Lower leg skin (tissue), 3 donors: ENCODE data around the gene CCL1.

Experiments used
- POLR2A ChIP-seq, 2 donors: fragments of 450-650 bp; IDR thresholded peaks; one replicate each; pipeline ENCODE4 v1.6.1; 2016 to 2017; ENCODE audit warnings: antibody characterized with exemption in 2 of 2, mild to moderate bottlenecking in 1 of 2, moderate library complexity in 1 of 2
- TF ChIP-seq, protein P1 (sequence below), 3 donors: fragments of 450-650 bp; IDR thresholded peaks; one replicate each; pipeline ENCODE4 v1.5.1; 2016; ENCODE audit warnings: antibody characterized with exemption in 3 of 3, mild to moderate bottlenecking in 3 of 3, moderate library complexity in 2 of 3

- TF ChIP-seq, protein P1, sequence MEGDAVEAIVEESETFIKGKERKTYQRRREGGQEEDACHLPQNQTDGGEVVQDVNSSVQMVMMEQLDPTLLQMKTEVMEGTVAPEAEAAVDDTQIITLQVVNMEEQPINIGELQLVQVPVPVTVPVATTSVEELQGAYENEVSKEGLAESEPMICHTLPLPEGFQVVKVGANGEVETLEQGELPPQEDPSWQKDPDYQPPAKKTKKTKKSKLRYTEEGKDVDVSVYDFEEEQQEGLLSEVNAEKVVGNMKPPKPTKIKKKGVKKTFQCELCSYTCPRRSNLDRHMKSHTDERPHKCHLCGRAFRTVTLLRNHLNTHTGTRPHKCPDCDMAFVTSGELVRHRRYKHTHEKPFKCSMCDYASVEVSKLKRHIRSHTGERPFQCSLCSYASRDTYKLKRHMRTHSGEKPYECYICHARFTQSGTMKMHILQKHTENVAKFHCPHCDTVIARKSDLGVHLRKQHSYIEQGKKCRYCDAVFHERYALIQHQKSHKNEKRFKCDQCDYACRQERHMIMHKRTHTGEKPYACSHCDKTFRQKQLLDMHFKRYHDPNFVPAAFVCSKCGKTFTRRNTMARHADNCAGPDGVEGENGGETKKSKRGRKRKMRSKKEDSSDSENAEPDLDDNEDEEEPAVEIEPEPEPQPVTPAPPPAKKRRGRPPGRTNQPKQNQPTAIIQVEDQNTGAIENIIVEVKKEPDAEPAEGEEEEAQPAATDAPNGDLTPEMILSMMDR (IDR thresholded peaks at IDR 0.05), result no peak
- no peak for TF ChIP-seq POLR2A (IDR thresholded peaks at IDR 0.05)
These were observed 14.2 kb upstream of the CCL1 start for GRCh38 chr17:34377078-34377823.
